Measurements from ENCODE around the gene TTC23. TPM values are rescaled to one million over a fixed set of nuclear protein-coding genes. Genes with fewer than 3 reads are reported as not detected.

TTC23 gene
- total and polyA plus RNA-seq, 9 of the 15 experiments (the other 6 are each of a cell fraction or from before 2014, with no cell fraction given), result 0.41 to 4.5 (median 2.5) TPM

DNA sequence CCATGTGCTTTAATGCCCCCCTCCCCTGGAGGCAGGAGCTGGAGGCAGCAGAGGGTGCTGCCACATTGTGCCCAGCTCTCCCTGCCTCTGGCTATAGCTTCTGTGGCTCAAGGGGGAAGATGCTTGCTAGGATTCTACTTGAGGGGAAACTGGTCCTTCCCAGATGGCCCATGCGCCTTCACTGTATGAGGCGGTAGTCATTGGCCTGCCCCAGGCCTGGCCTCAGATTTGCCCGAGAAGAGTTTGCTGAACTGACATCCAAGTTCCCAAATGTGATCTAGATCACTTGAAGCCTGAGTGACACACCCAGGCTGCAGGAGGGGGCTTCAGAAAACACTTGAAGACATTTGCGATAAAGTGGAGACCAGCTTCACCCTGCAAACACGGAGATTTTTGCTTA is 140.4 kb downstream of the TTC23 start:
- FAIRE-seq, result no peak
- no peak overlapping the region for H3K9ac ChIP-seq (ENCODE audit: insufficient read depth in 1 of 2, low read depth in 2 of 2, low read length in 2 of 2)
- ChIA-PET CTCF (ENCODE audit: low intra/inter-chr PET ratio) (no interaction called here), POLR2A (interaction anchor here (0.7 to 1.2 kb wide), 3 partner anchors 9 to 108 kb away, joined by 3 to 6 read pairs (median 5); no protein-coding TSS in a partner anchor)
- H2AFZ ChIP-seq (ENCODE audit: low read depth, low read length), result no peak overlapping the region
- no TSS peak for BruUV-seq (replicated peaks)
- H3K9me3 ChIP-seq (replicated peaks; ENCODE audit: control insufficient read depth, insufficient read depth, low read depth, low read length), result no peaks in the 10 kb centered on the region
- H4K20me1 ChIP-seq (replicated peaks; ENCODE audit: control insufficient read depth, insufficient read depth, low read length), result no peaks in the 10 kb centered on the region
- in situ Hi-C loops (cut with MboI) (no loop called here), intact Hi-C loops (cut with micrococcal nuclease) (no loop called here)
- H3K27ac ChIP-seq (ENCODE audit: extremely low read depth, low read depth, low read length), result no peak overlapping the region
- H3K4me3 ChIP-seq, result no peak overlapping the region
- H3K4me1 ChIP-seq (replicated peaks in 1 of 2; ENCODE audit: control insufficient read depth in 2 of 2, insufficient read depth in 2 of 2, low read length in 2 of 2), result peaks cover 0 to 12% of the 10 kb centered on the region in 2 experiments; a peak in 2 of 5 replicates
- TF ChIP-seq BHLHE40 (IDR thresholded peaks at IDR 0.05; ENCODE audit: low read length) (no peak), POLR2B (IDR thresholded peaks at IDR 0.05; ENCODE audit: low read depth, partially characterized antibody) (no peak), MITF (IDR thresholded peaks at IDR 0.05) (no peak), HDAC3 (IDR thresholded peaks at IDR 0.05; ENCODE audit: borderline replicate concordance, partially characterized antibody) (no peak), TFAM (CRISPR knock-in tag; conservative IDR thresholded peaks at IDR 0.05) (no peak), ZNF316 (IDR thresholded peaks at IDR 0.05) (no peak), RBM17 (IDR thresholded peaks at IDR 0.05; ENCODE audit: borderline replicate concordance, low read depth, low read length) (no peak), NR2C1 (IDR thresholded peaks at IDR 0.05) (no peak), NR2C1 (tag; IDR thresholded peaks at IDR 0.05) (no peak), CTCF (IDR thresholded peaks at IDR 0.05 in 2 of 3, conservative IDR thresholded peaks at IDR 0.05 in 1 of 3; ENCODE audit: insufficient read depth in 2 of 3, low read depth in 1 of 3, low read length in 3 of 3) (no peak)
- TF ChIP-seq, protein P1, sequence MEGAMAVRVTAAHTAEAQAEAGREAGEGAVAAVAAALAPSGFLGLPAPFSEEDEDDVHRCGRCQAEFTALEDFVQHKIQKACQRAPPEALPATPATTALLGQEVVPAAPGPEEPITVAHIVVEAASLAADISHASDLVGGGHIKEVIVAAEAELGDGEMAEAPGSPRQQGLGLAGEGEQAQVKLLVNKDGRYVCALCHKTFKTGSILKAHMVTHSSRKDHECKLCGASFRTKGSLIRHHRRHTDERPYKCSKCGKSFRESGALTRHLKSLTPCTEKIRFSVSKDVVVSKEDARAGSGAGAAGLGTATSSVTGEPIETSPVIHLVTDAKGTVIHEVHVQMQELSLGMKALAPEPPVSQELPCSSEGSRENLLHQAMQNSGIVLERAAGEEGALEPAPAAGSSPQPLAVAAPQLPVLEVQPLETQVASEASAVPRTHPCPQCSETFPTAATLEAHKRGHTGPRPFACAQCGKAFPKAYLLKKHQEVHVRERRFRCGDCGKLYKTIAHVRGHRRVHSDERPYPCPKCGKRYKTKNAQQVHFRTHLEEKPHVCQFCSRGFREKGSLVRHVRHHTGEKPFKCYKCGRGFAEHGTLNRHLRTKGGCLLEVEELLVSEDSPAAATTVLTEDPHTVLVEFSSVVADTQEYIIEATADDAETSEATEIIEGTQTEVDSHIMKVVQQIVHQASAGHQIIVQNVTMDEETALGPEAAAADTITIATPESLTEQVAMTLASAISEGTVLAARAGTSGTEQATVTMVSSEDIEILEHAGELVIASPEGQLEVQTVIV (CRISPR knock-in tag; IDR thresholded peaks at IDR 0.05; ENCODE audit: borderline replicate concordance), result no peak
- no peaks in the 10 kb centered on the region for H3K9me1 ChIP-seq (ENCODE audit: control insufficient read depth, insufficient read depth, low read length)
- ATAC-seq, result no peak
- H3K4me2 ChIP-seq (ENCODE audit: insufficient read depth, low read length), result no peak overlapping the region
- H3K27me3 ChIP-seq (ENCODE audit: control insufficient read depth in 2 of 2, insufficient read depth in 2 of 2, low read length in 2 of 2), result peaks cover 7 to 38% of the 10 kb centered on the region in 2 experiments; a peak in 4 of 5 replicates
- H3K79me2 ChIP-seq (ENCODE audit: control insufficient read depth, insufficient read depth, low read length), result no peaks in the 10 kb centered on the region
- 30% methylated on average over 5 of the region's 5 CpGs for WGBS (ENCODE audit: insufficient coverage, low coverage, missing lambda C conversion rate)
- no peaks in the 10 kb centered on the region for H3K36me3 ChIP-seq (ENCODE audit: control insufficient read depth, insufficient read depth, low read length)
- DNase-seq (ENCODE audit: extremely low read depth in 1 of 4, low spot score in 3 of 4), result no peak

Data from K562 (cell line).